Activated T-helper 9 cell treated with anti-CD3 and anti-CD28 coated beads, Interleukin-2, amount 50 U/mL, for 16 hours (primary cell): ENCODE measurements around the gene SUN2.

ENCODE experiments used
- DNase-seq: peaks from one replicate; pipeline ENCODE4 v3.0.0-alpha.2; 2020; ENCODE audit warnings: low read depth

The SUN2 gene

DNA sequence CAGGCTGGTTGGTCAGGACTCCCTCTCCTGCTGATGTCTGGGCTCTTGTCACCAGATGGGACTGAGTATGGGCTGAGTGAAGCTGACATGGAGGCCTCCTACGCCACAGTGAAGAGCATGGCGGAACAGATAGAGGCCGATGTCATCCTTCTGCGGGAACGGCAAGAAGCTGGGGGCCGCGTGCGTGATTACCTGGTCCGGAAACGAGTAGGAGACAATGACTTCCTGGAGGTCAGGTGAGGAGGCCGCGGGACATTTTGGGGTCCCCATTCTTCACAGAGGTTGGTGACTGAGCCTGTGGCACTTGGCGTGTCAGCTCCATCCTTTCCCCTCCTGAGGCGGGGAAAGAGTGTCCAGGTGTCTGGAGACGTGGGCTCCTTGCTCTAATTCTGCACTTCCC, 39.9 kb downstream of the SUN2 start:
- no peak for DNase-seq

DNA sequence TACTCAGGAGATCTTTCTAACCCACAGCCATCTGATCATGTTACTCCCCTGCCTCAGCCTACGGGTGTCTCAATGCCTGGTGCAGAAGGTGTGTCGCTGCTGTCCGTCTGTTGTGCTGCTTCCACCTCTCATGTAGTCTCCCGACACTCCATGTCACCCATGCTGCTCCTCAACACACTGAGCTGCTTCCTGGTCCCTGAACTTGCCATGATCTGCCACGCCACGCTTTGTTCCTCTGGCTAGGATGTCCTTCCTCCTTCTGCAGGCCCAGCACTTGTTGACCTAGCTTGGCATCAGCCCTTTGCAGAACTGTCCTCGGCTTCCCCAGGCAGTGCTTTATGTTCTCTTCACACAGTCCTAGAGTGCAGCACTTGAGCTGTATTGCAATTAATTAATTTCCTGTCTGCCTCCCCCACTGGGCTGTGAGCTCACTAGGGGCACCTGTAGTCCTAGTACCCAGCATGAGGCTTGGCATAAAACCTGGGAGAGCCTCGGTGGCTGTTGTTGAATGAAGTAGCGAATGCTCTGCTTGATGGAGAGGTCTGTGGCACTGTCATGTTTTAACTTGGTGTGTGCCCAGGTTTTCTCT, 40.5 kb downstream of the SUN2 start:
- no peak for DNase-seq

DNA sequence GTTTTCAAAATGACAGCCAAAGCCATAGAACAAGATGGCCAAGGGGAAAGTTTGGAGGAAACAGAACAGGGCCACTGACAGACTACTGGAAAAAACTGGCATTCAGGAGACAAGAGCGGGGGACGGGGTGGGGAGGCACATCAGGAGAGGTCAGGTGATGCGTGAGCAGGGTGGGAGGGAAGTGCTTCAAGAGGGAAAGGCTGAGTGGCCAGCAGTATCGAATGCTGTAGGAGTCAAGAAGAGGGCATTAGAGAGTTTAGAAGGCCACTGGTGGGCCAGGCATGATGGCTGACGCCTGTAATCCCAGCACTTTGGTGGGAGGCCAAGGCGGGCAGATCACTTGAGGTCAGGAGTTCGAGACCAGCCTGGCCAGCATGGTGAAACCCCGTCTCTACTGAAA, 41.9 kb downstream of the SUN2 start:
- no peak for DNase-seq

DNA sequence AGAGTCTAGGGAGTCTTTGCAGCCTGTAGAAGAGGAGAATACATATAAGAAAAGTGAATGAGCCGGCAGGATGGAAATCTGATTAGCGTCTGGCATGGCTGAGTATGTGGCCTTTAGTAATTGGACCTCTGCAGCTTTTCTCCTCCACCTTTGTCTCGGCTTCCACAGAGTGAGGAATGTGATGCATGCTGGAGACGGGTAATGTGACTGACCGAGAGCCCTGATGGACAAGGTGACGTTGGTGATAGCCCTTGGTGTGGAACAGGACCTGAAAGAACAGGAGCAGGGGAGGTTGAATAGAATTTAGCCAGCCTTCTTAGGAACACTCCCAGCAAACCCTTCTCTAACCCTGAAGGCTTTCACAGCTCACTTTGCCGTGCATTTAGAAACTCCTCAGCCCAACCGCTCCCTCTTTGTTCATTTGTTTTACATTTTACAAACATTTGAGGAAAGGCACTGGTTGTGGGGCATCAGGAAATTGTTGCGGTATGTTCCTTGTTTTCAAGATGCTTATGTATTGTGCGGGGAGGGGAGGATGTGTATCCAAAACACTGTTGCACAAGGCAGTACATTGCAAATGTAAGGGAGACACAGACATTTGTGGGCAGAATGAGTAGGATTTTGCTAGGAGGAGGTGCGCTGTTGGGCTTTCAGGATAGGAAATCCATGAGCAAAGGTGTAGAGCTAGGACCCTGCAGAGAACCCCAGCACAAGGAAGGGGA, 43.2 kb downstream of the SUN2 start:
- no peak for DNase-seq

- no peak for DNase-seq
Observed at GRCh38 chr22:38710866-38711265, 44.9 kb downstream of the SUN2 start.

DNA sequence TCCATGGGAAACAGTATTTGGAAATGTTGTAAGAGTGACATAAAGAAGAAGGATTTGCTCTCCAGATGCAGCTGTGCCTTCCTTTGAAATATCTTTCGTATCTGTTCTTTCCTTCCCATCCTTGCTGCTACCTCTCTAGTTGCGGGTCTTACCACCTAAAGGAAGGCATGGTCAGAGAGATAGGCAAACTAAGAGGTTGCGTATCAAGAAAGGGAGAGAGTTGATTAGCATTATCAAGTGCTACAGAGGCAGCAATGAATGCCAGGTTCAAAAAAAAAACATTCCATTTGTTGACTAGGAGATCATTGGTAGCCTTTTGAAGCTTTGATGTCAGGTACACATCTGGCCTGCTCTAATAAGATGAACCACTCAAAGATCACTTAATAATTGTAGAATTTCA, 45.4 kb downstream of the SUN2 start:
- DNase-seq: no peak

GRCh38 chr22:38709306-38709705, 46.5 kb downstream of the SUN2 start:
- no peak for DNase-seq

- no peak for DNase-seq
Observed at GRCh38 chr22:38707984-38708383, 47.8 kb downstream of the SUN2 start.

GRCh38 chr22:38707346-38707745, 48.5 kb downstream of the SUN2 start:
- DNase-seq: no peak

GRCh38 chr22:38706901-38707195, 49.0 kb downstream of the SUN2 start:
- no peak for DNase-seq

- peak; percentile 27 for DNase-seq
Observed at GRCh38 chr22:38706101-38706900, 49.5 kb downstream of the SUN2 start.

DNA sequence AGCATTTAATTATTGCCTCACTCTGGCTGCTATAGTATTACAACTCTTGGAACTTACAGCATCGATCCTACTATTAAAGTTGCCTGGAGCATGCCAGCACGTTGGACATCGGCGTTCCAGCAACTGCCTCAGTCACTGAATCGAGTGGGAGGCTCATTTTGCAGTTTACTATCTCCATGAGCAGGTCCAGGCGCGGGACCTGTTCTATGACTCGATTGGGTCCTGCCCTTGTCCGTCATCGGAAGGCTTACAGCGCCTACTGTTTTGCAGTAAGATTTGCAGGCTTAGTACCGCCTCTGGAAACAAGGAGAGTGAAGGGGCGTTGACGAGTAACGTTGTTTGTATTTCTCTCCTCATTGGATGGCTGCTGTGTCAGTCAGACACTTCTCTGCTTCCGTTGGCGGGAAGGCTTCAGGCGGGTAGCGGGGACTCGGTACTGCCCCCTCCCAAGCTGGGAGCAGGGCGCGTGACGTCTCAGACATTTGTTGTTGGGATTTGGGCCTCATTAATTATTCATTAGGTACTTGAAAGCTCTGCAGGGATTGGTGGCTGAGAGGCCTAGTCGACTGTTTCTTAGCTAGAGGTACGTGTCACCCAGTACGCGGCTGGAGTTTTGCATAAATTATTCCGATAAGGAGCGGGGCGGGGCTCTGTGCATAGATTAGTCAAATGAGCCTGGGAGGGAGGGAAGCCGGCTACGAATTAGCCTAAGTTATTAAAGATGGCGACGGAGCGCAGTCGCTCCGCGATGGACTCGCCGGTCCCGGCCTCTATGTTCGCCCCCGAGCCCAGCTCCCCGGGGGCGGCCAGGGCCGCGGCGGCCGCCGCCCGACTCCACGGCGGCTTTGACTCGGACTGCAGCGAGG, 50.3 kb downstream of the SUN2 start, which contains the start of gene GTPBP1:
Gene GTPBP1 (plus strand): TSS at position 710 of the 866 bp plus-strand sequence. CDS start 12 bp downstream, at position 722.
- DNase-seq: peak; percentile 92

- DNase-seq: no peak
Observed at GRCh38 chr22:38704654-38705234, 51.1 kb downstream of the SUN2 start.

DNA sequence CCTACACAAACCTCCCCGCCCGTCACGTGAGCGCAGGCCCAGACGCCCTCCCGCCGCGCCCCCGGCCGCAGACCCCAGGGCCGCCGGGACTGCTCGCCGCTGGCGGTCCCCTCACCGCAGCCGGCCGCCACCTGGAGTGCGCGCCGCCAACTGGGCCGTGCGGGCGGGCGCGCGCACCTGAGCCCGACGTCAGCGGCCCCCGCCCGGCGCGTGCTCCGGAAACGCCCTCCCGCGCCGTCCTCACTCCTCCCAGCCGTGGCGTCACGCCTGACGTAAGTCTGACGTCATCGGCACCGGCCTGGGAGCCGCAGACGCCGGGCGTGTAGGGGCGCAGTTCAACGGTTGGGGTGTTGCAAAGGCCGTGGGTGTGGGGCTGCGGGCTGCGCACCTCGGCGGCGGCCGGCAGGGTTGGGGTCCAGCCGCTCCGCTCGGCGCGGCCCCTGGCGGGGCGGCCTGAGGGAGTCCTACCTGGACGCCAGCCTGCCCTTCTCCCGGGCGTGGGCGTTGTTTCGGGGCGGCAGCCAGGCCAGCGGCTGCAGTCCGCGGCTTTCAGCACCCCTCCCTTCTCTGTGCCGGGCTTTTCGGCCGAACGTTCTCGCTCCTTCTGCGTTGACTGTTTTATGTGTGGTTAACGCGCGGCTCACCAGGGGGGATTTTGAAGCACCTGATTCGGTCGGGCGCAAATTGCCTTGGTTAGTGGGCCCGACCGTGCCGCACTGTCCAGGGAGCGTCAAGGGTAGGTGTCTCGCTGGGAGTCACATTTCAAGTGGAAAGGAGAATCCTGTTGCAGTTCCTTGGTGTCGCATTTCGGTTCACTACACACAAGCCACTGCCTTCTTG, 54.8 kb downstream of the SUN2 start, which contains the start of gene JOSD1:
Gene JOSD1 (minus strand): TSS at position 155 of the 840 bp plus-strand sequence. CDS start 956 bp downstream, outside the sequence.
- DNase-seq: peak; percentile 96

GRCh38 chr22:38700270-38700788, 55.5 kb downstream of the SUN2 start:
- no peak for DNase-seq

DNA sequence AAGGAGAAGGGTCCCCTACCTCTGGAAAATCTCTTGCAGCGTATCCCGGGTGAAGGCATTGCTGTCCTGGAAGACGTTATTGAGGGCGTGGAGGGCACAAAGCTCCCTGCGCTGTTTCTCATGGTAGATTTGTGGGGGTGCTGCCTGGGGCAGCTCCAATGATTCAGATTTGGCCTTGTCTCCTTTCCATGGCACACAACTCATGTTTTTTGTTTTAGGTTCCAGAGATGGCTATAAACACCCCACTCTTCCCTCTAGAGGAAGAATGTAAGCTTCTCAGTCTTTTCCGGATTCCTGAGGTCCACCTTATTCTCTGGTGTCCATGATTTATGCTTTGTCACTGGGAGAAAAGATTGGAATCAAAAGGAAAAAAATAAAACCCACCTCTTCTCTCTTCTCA, 56.0 kb downstream of the SUN2 start:
- no peak for DNase-seq

DNA sequence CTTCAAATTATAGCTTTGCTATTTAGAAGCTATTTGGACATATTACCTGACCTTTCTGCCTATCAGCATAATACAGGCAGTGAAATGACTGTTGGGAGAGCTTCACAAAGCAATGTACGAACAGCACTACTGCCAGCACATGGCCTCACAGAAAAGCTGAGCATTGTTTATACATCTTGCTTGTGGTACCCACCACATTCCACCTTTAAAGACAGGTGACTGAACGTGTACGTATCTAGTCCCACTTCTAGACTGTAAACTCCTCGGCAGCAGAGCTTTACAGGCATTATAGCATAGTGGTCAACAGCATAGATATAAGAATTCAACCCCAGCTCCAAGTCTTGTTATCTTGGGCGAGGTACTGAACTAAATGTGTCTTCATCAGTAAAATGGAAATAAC, 56.7 kb downstream of the SUN2 start:
- no peak for DNase-seq

DNA sequence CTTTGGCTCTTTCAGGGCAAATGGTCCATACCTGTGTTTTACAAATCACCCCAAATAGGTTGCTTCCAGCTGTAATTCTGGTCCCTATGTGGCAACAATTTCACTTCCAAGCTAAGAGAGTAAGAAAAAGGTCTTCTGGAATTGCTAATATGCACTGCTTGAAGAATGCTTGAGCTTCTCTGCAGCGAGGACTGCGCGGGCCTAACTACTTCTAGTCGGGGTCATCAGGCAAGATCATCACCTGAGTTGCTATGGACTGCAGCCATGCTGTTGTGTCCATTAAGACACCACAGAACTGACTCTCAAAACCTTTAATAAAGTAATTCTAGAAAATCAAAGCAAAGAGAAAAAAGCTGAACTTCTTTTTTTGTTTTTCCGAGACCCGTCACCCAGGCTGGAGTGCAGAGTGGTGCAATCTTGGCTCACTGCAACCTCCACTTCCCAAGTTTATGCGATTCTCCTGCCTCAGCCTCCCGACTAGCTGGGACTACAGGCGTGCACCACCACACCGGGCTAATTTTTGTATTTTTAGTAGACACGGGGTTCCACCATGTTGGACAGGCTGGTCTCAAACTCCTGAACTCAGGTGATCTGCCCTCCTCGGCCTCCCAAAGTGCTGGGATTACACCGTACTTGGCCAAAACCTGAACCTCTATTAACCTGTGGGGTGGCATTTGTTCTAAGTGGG, 57.2 kb downstream of the SUN2 start:
- DNase-seq: no peak

DNA sequence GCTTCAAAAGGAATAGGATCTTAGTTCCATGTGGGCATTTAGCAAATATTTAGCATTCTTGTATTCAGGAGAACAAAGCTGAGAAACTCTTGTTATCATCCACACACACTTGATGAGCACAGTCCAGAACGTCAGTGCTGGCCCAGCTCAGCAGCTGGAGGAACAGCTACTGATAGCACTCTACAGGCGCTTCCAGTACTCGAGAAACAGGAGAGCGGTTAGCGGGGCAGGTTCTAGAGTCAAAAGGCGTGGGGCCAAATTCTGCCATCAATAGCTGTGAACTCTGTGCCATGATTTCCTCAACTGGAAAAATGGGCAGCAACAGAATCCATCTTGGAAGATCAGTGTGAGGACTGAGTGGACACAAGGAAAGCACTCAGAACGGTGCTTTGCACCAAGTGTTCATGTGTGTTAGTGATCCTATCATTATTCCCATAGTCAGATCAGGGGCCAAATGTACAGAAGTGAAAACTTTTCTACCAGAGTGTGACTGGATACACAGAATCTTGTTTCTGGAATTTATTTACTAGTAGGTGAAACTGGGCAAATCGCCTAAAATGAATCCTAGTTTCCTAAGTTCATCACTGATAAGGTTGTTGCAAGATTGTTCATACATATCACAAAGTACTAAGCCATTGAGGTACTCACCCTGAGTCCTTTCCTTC, 58.2 kb downstream of the SUN2 start:
- DNase-seq: no peak
